GM18861 (cell line): ENCODE results near the gene C19orf47.

ENCODE experiments used
- ATAC-seq: cut with Tn5 transposase; IDR thresholded peaks from one replicate; pipeline ENCODE4 v1.9.1; 2021; ENCODE audit not compliant: unreplicated experiment

Gene C19orf47

DNA sequence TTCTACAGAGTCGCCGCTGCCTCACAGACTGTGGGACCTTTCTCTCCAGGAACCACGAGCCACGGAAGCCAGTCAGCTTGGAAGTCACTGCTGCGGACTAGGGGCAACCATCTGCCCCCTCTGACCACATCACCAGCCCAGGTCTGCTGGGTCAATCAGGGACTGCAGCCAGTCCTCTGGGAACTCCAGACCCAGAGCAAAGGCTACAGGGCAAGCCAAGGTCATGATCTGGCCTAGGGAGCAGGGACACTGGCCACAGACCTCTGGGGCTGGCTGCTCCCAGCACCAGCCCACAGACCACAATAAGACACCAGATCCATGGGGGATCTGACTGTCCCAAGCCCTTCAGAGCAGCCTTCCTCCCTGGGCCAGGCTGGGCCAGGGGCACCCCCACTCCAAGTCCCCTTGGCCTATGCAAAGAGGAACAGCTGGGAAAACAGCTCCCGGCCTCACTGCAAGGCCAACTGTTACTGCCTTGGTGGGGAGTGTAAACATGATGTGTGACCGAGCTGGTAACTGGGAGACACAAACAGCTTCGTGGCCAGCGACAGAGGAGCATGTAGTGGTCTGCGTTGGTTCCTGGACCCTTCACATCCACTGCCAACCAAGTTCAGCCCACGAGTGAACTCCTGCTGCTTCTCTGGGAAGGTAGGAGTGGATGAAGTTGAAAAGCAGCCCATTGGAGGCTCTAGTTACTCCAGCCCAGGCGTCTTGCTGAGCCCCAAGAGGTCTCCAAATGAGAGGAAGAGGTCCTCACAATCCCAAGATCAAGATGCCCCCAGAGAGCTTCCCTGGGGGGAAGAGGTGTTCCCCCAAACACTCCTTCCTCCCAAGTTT is 64.6 kb downstream of the C19orf47 start:
- no peak for ATAC-seq

DNA sequence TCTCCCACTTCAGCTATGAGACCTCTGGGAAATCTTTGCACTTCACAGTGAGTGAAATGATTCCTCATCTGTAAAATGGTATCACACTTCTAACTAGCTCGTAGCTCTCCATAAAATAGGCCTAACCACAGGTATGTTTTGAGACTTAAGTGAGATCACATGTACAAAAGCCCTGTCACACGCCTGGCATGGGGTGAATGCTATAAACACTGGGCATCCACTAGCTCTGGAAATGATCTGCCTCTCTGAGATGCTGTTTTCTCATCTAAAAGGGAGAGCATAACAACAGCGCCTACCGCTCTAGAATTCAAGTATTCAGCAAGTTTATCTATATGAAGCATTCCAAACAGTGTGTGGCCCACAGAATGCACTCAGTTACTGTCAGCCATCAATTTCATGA is 65.3 kb downstream of the C19orf47 start:
- no peak for ATAC-seq

DNA sequence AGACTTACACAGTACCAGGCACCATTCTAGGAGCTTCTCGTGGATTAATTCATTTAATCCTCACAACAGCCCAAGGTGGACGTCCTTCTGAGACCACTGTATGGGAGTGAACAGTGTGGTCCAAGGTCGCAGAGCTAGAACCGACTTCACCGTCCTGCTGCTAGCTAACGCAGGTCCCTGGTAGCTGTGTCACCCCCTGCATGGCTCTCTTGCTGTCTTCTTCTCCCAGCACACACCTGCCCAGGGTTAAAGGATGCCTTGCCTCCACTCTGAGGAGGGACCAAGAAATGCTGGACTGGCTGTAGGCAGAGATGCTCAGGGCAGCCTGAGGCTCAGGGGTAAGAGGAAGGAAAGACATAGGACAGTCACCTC is 66.0 kb downstream of the C19orf47 start:
- no peak for ATAC-seq

DNA sequence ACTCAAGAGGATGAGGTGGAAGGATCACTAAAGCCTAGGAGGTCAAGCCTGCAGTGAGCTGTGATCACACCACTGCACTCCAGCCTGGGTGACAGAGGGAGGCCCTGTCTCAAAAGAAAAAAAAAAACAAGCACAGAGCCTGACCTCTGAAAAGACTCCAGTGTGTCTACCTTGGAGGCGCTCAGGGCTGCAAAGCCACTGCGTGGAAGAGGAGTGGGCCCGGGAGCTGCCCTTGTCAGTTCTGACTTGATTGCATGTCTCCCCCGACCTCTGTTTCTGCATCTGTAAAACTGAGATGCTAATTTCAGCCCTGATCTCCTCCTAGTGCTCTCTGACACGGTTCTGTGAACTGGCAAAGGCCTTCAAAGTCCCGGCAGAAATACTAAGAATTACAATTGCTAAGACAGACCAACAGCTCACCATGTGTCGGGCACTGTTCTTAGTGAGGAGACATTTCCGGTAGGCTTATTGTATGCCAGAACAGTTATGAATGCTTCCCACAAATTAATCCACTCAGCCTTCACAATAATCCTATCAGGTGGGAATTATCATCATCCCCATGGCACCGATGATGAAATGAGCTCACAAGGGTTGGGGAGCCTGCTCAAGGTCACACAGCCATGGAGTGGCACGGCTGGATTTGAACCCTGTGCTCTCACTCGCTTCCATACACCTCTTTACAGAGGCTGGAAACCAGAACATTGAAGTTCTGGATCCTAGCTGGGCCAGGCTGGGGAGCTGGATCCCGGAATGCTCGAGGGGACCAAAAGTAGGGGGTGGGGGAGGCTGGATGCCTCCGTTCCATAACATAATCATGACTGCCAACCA is 66.6 kb downstream of the C19orf47 start:
- no peak for ATAC-seq

DNA sequence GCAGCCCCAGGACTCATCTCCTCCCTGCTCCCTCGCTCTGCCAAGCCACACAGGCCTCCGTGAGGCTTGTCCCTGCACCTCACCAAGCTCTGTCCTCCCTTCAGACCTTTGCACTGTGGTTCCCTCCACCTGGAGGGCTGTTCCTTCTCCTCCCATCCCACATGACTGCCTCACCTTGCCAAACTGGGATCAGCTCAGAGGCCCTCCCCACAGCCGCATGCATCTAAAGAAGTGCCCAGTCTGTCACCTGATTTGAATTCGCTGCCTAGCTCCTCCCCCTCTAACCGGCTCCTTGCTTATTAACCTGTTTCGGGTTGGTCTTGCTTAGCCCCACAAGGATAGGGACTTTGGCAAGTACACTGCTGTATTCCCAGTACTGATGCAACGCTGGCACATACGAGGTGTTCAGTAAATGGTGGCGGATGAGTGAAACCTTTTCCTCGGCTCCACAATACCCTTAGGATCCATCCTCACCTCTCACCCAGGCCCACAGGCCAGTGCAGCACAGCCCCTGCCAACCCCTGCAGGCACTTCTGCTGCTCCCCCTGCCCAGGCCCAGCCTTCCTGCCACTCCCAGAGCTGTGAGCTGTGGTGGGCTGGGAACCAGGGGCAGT is 67.5 kb downstream of the C19orf47 start:
- no peak for ATAC-seq

GRCh38 chr19:40279761-40280607 is 68.2 kb downstream of the C19orf47 start:
- ATAC-seq = no peak

DNA sequence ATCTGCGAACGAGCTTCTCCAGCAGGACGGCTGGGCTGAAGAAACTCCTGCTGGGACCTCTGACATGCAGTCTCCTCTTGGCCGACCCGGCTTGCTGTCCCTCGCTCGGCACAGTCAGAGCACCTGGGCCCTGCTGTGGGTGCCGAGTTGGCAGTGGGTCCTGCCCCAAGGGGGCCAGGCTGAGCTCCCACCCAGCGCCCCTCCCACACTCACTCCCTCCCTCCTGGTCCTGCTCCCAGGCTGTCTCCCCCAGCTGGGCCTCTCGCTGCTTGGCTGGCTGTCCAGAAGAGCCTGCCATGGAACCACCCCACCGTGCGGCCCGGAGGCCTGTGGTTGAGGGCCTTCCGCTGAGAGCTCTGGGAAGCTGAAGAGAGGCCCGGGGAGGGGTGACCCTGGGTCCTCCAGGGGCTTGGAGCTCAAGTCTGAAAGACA is 69.1 kb downstream of the C19orf47 start:
- ATAC-seq = no peak

DNA sequence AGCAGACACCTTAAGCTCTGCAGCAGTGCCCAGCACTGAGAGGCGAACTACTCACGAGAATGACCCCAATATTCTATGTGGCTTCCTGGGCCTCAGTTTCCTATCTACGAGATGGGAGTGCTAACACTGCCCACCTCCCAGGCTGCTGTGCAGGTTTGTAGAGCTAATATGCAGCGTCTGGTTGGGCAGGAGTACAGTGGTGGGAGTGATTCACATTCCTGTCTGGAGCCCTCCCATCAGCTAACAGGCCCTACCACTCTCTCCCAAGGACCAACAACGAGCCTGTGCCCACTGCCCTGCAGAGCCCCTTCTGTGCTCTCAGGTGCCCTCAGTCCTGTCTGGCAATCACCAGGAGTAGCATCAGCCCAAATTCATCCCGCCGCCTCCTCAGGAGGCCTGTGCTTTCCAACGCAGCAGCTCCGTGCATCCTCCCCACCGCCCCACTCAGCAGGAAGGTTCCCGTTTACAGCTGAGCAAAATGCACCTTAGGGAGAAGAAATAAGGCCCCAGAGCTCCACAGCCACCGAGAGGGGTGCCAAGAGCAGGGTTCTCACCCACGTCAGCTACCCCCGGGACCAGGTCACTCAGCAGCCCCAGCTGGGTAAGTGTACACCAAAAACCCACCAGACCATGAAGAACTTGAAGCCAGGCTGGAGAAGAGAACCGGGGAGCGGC is 69.7 kb downstream of the C19orf47 start:
- ATAC-seq = no peak

DNA sequence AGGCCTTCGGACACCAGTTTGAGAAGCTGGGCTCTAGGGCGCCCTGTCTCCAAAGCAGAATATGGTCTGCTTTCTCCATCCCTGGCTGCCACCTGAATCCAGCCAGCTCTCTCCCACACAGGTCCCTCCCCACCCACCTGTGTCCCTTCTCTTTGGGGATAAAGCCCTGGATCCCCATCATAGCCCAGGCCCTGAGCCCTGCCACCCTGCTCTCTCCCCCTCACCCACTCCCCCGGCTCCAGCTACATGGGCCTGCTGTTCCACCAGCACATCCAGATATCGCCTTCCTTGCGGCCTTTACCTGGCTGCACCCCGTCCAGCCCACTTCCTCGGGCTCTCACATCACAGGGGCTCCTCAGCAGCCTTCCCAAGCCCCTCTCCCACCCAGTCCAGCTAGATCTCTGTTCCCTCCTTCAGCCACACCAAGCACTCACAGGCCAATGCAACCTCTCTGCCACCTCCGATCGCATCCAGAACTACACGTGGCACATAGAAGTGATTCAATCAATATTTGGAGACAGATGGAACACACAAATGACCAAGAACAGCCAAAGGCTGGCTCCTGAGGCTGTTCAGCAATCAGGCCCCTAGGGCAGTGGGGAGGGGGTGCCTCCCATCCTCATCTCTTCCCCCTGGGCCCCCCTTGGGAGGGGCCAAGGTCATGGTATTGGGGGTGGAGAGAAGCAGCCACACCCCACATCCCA is 70.7 kb downstream of the C19orf47 start:
- ATAC-seq = no peak

DNA sequence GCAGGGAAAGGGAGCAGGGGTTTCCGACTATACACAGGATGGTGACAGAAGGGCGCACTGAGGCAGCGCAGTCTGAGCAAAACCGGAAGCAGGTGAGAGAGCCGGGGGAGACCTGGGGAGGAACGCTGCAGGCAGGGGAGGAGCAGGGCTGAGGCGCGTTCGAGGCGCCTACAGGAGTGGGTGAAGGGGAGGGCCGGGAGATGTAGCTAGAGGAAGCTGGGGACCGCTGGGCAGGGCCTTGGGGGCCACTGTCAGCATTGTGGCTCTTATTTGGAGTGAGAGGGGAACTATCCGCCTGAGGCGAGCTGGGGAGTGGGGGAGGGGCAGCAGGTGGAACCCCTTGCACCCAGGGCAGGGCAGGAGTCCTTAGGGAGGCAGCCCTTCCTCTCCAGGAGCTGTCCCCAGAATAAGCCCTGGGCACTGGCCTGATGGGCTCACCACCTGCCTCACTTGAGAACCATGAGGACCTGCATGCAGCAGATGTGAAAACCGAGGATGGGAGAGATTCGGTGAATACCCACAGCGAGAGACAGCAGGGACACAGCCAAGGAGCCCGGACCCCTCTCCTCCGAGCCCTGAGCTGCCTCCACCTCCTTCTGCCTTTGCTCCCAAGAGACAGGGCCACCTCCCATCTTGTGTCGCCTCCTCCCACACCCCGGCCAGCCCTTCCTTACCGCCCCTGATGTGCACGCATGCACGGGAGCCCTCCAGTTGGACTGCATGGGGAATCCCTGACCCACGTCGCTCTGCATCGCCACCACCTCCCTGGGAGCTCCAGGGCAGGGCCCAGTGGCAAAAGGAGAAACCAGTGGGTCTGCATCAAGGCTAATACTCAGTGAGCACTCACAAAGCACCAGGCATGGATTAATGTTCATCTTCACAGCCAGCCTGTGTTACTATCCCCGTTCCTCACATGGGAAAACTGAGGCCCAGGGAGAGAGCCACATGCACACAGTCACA is 73.3 kb downstream of the C19orf47 start:
- no peak for ATAC-seq

DNA sequence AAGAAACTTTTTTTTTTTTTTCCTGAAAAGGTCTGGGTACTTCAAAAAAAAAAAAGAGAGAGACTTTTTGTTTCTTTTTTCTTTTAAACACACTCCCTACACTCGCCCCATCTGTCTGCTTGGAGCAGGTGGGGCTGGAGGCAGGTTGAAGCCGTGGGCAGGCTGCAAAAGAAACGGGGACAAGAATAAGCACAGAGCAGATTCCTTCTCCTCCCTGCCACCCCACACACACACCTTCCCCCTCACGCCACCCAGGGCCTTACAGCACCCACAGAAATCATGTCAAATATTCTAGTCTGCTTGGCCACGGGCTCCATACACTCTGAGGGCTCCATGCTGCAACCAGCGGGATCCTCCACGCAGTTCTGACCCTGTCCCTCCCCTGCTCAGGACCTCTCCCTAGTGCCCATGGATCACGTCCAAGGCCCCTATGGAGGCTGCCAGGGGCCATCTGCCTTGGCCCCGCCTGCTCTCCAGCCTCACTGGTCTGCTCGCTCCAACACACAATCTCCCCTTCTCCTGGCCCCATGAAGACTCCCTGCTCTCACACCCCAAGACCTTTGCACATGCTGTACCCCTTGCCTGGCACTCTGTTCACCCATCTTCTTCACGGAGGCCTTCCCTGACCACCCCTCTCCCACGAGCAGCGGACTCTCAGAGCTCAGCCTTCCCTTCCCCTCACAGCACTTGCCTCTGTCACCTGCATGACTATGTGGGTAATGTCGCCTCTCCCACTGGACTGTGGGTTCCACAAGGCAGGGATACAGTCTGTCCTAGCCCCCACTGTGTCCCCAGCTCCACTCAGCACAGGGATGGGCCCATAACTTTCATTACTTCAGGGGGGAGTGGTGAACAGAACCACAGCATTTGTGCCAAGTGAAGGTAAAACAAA is 74.5 kb downstream of the C19orf47 start:
- ATAC-seq = no peak

- no peak for ATAC-seq
These were observed 75.9 kb downstream of the C19orf47 start for GRCh38 chr19:40272261-40272660.

GRCh38 chr19:40271706-40272105 is 76.5 kb downstream of the C19orf47 start:
- ATAC-seq = no peak

DNA sequence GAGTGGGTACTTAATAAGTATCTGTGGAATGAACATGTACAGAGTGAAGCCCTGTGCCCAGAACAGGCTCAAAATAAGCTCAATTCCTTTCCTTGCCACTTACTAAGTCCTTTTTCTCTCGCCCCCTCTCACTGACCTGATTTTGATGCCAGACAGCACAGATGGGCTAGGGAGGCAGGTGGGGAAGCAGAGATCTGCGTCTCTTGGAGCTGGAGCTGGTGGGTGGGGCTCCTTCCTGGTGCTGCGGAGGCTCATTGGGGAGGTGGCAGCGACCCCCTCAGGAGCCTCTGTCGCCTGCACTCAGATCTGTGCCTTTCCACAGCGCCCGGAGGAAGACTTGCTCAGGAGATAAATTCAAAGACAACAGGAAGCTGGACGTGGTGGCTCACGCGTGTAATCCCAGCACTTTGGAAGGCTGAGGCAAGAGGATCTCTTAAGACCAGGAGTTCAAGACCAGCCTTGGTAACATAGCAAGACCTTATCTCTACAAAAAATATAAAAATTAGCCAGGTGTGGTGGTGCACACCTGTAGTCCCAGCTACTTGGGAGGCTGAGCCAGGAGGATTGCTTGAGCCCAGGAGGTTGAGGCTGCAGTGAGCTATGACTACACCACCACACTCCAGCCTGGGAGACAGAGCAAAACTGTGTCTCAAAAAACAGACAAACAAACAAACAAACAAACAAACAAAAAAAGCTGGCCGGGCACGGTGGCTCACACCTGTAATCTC is 77.7 kb downstream of the C19orf47 start:
- no peak for ATAC-seq
